Liver (tissue), 9 donors: Measurements from ENCODE around the gene ZC3H13. TPM values are rescaled to one million over a fixed set of nuclear protein-coding genes. Genes with fewer than 3 reads are reported as not detected.

Experiments
- DNase-seq: peaks from one replicate; pipeline ENCODE4 v3.0.0-alpha.2; 2017; ENCODE audit warnings: low spot score
- H3K27ac ChIP-seq, 2 donors: one replicate each; pipeline ENCODE4 v1.7.0; 2013; ENCODE audit warnings: inconsistent platforms in 2 of 2, low read length in 2 of 2, control low read depth in 1 of 2, low read depth in 1 of 2, mild to moderate bottlenecking in 1 of 2
- H3K27me3 ChIP-seq, 4 donors: one replicate each; pipeline versions ENCODE4 v1.6.1 to v1.7.0; 2013; ENCODE audit warnings: low read length in 3 of 4, inconsistent platforms in 1 of 4, mild to moderate bottlenecking in 1 of 4, moderate library complexity in 1 of 4; ENCODE audit not compliant: control insufficient read depth in 4 of 4, insufficient read depth in 4 of 4
- H3K36me3 ChIP-seq, 4 donors: one replicate each; pipeline versions ENCODE4 v1.6.1 to v1.7.0; 2013; ENCODE audit warnings: low read length in 3 of 4, mild to moderate bottlenecking in 3 of 4, low read depth in 1 of 4, moderate library complexity in 1 of 4; ENCODE audit not compliant: control insufficient read depth in 4 of 4, insufficient read depth in 3 of 4
- H3K4me1 ChIP-seq, 4 donors: one replicate each; pipeline versions ENCODE4 v1.6.1 to v1.7.0; 2013; ENCODE audit warnings: low read length in 3 of 4, mild to moderate bottlenecking in 3 of 4, moderate library complexity in 1 of 4; ENCODE audit not compliant: control insufficient read depth in 4 of 4, insufficient read depth in 4 of 4
- H3K4me3 ChIP-seq, 3 donors: one replicate each; pipeline versions ENCODE4 v1.6.1 to v1.7.0; 2013; ENCODE audit warnings: low read length in 3 of 3, control low read depth in 1 of 3, low read depth in 1 of 3, mild to moderate bottlenecking in 1 of 3
- H3K9ac ChIP-seq, 2 donors: one replicate each; pipeline ENCODE4 v1.7.0; 2013; ENCODE audit warnings: low read length in 2 of 2, mild to moderate bottlenecking in 2 of 2, moderate library complexity in 2 of 2, control low read depth in 1 of 2, low read depth in 1 of 2
- H3K9me3 ChIP-seq, 4 donors: one replicate each; pipeline versions ENCODE4 v1.6.1 to v1.7.0; 2013; ENCODE audit warnings: low read length in 3 of 4; ENCODE audit not compliant: control insufficient read depth in 4 of 4
- ATF3 ChIP-seq: IDR thresholded peaks from 2 replicates; pipeline ENCODE4 v1.6.1; 2016; ENCODE audit warnings: antibody characterized with exemption
- CTCF ChIP-seq: fragments of 150-350 bp; IDR thresholded peaks from 2 replicates; pipeline ENCODE4 v1.5.1; 2017; ENCODE audit warnings: improper control_type of control experiment, low read depth, low read length; ENCODE audit not compliant: missing input control
- EGR1 ChIP-seq, 2 donors: IDR thresholded peaks; 2 replicates each; pipeline ENCODE4 v1.6.1; 2016 to 2018; ENCODE audit warnings: antibody characterized with exemption in 2 of 2, low read depth in 2 of 2
- FOXA1 ChIP-seq: IDR thresholded peaks from 2 replicates; pipeline ENCODE4 v1.6.1; 2016; ENCODE audit warnings: antibody characterized with exemption
- FOXA2 ChIP-seq: IDR thresholded peaks from 2 replicates; pipeline ENCODE4 v1.6.1; 2016; ENCODE audit warnings: antibody characterized with exemption
- GABPA ChIP-seq, 2 donors: IDR thresholded peaks in 1 of 2; conservative IDR thresholded peaks in 1 of 2; 2 replicates each; pipeline ENCODE4 v1.6.1; 2016; ENCODE audit warnings: antibody characterized with exemption in 2 of 2, mild to moderate bottlenecking in 1 of 2, moderate library complexity in 1 of 2
- HNF4A ChIP-seq, 2 donors: conservative IDR thresholded peaks; 2 replicates each; pipeline ENCODE4 v1.6.1; 2016; ENCODE audit warnings: antibody characterized with exemption in 2 of 2, mild to moderate bottlenecking in 2 of 2
- HNF4G ChIP-seq: IDR thresholded peaks from 2 replicates; pipeline ENCODE4 v1.6.1; 2016; ENCODE audit warnings: antibody characterized with exemption
- JUND ChIP-seq, 2 donors: IDR thresholded peaks; 2 replicates each; pipeline ENCODE4 v1.6.1; 2016; ENCODE audit warnings: antibody characterized with exemption in 2 of 2
- MAX ChIP-seq: IDR thresholded peaks from 2 replicates; pipeline ENCODE4 v1.6.1; 2016; ENCODE audit warnings: antibody characterized with exemption
- NR2F2 ChIP-seq: IDR thresholded peaks from 2 replicates; pipeline ENCODE4 v1.6.1; 2016; ENCODE audit warnings: antibody characterized with exemption
- RAD21 ChIP-seq, 2 donors: IDR thresholded peaks; 2 replicates each; pipeline ENCODE4 v1.6.1; 2016; ENCODE audit warnings: antibody characterized with exemption in 2 of 2, mild to moderate bottlenecking in 2 of 2
- REST ChIP-seq: IDR thresholded peaks from 2 replicates; pipeline ENCODE4 v1.6.1; 2016; ENCODE audit warnings: antibody characterized with exemption, mild to moderate bottlenecking
- RXRA ChIP-seq, 2 donors: IDR thresholded peaks; 2 replicates each; pipeline ENCODE4 v1.6.1; 2017 to 2018; ENCODE audit warnings: antibody characterized with exemption in 2 of 2, mild to moderate bottlenecking in 1 of 2
- SP1 ChIP-seq: IDR thresholded peaks from 2 replicates; pipeline ENCODE4 v1.6.1; 2018; ENCODE audit warnings: antibody characterized with exemption, mild to moderate bottlenecking
- TAF1 ChIP-seq: conservative IDR thresholded peaks from 2 replicates; pipeline ENCODE4 v1.6.1; 2016; ENCODE audit warnings: antibody characterized with exemption, mild to moderate bottlenecking
- YY1 ChIP-seq: IDR thresholded peaks from 2 replicates; pipeline ENCODE4 v1.6.1; 2016; ENCODE audit warnings: antibody characterized with exemption, mild to moderate bottlenecking
- ZBTB33 ChIP-seq: IDR thresholded peaks from 2 replicates; pipeline ENCODE4 v1.6.1; 2016; ENCODE audit warnings: antibody characterized with exemption
- WGBS: extraction: QIAGEN DNeasy Blood & Tissue Kit; methylation state at CpG from one replicate; pipeline ENCODE4 v1.1.7; 2013; 5-methylcytosine and 5-hydroxymethylcytosine counted together
- polyA plus RNA-seq, 2 donors: library from polyadenylated mRNA; stranded (reverse) in 1 of 2; unstranded in 1 of 2; fragments of 200-250 nt in 1 of 2; fragments of >200 nt in 1 of 2; fragmentation: Nextera tagmentation in 1 of 2; extraction: Ambion mirVana in 1 of 2; gene quantifications; one replicate each; pipeline versions ENCODE4 v1.2.1 to v1.2.3, GENCODE V29; 2013 to 2015
- total RNA-seq, 2 donors: library from RNA; depleted of rRNA; stranded (reverse); fragments of >200 nt; gene quantifications; one replicate each; pipeline ENCODE4 v1.2.3, GENCODE V29; 2014
- donor health status: healthy.
- donor health status: healthy.
- donor health status: healthy.
- donor health status: healthy.
- donor health status: healthy.

The ZC3H13 gene
- total and polyA plus RNA-seq, 4 donors = 10.0 to 62.1 (median 28.9) TPM

GRCh38 chr13:45932172-45932571 is 120.4 kb downstream of the ZC3H13 start:
- TF ChIP-seq MAX = no peak
- TF ChIP-seq SP1 = no peak
- TF ChIP-seq TAF1 = no peak
- TF ChIP-seq YY1 = no peak
- no peak for TF ChIP-seq JUND (IDR thresholded peaks at IDR 0.05)
- TF ChIP-seq ZBTB33 = no peak
- no peak for TF ChIP-seq RXRA (IDR thresholded peaks at IDR 0.05)
- Histone ChIP-seq H3K9me3 (no peaks in the 10 kb centered on the region), H3K27me3 (peaks cover 0 to 4% (median 2%) of the 10 kb centered on the region in 4 donors), H3K4me3 (no peak overlapping the region), H3K9ac (no peak overlapping the region), H3K36me3 (no peaks in the 10 kb centered on the region), H3K4me1 (peaks cover 0 to 4% (median 1%) of the 10 kb centered on the region in 4 donors), H3K27ac (no peak overlapping the region)
- WGBS = 82% methylated on average over 5 of the region's 5 CpGs
- DNase-seq = no peak

GRCh38 chr13:45931211-45931610 is 121.3 kb downstream of the ZC3H13 start:
- no peaks in the 10 kb centered on the region for H3K36me3 ChIP-seq
- WGBS = 93% methylated on average over 3 of the region's 3 CpGs
- no peaks in the 10 kb centered on the region for H3K9me3 ChIP-seq
- TF ChIP-seq FOXA1 (no peak), ZBTB33 (no peak), YY1 (no peak), REST (no peak), GABPA (IDR thresholded peaks at IDR 0.05 in 1 of 2, conservative IDR thresholded peaks at IDR 0.05 in 1 of 2) (no peak), RAD21 (IDR thresholded peaks at IDR 0.05) (no peak), TAF1 (no peak), JUND (IDR thresholded peaks at IDR 0.05) (no peak), EGR1 (IDR thresholded peaks at IDR 0.05; ENCODE audit: low read depth in 2 of 2) (no peak), FOXA2 (no peak), RXRA (IDR thresholded peaks at IDR 0.05) (no peak), HNF4A (conservative IDR thresholded peaks at IDR 0.05) (no peak), MAX (no peak), CTCF (no peak), SP1 (no peak), HNF4G (no peak), NR2F2 (no peak), ATF3 (no peak)
- no peak overlapping the region for H3K9ac ChIP-seq
- H3K27me3 ChIP-seq = peaks cover 0 to 4% (median 2%) of the 10 kb centered on the region in 4 donors
- H3K4me3 ChIP-seq = no peak overlapping the region
- H3K4me1 ChIP-seq = peaks cover 0 to 4% (median 1%) of the 10 kb centered on the region in 4 donors
- H3K27ac ChIP-seq = no peak overlapping the region
- DNase-seq = no peak
